Inferior parietal cortex (tissue), 1 donor: ENCODE results near the gene TRDN.
A peak's percentile ranks its signal among the peaks of the same experiment; 100 is the strongest.
"Not testable (repeated sequence)": the region's sequence is repeated elsewhere in the genome, so short reads cannot be mapped to it uniquely, and the experiment has no call there.

Source experiments
- DNase-seq: peaks from one replicate; pipeline ENCODE4 v3.0.0-alpha.2; 2016; ENCODE audit errors: extremely low spot score

TRDN gene

DNA sequence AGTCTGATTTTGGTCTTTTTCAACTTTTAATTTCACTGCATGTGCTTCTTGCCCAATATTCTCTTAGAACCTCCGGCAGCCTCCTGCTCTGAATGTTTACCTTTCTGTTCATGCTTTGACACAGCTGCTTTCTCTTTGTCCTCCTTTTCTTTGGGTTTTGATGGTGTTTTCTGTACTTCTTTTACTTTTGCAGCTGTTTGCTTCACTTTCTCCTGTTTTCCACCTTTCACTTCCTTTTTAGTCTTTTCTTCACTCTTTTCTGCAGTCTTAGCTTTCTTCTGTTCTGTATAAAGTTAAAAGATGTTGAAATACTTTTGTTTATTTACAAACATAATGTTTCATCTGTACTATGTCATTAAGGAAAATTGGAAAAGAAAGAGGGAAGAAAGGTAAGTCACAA, 133.1 kb downstream of the TRDN start:
- DNase-seq: no peak

DNA sequence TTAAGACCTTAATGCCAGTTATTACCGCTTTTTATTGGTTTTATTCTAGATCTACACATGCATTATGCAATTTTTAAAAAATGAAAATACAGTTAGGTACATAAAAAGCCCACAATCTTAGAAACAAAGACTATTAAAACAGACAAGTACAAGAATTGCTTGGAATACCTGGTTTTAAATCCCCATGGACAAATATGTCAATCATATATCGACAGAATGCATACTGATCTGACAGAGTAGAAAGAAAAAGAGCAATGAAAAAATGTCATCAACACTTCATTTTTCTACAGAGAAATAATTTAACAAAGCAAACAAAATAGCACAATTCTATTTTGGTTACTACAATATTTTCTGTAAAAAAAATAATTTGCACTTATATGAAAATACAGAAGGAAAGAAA, 139.7 kb downstream of the TRDN start:
- no peak for DNase-seq

DNA sequence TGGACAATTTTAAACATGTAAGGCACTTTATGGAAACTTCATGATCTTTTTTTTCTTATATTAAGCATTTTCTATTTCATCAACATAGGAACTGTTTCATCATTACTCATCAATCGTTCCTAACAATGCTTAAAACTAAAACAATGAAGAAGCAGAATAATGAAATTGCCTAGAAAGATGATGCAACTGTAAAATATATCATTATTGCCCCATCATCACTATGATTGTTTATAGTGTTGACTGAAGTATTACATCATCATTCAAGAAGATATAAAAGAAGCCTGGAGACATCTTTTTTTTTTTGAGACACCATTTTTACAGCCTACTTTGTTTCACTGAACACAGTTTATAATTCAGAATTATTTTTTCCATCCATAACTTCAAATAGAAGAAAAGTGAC, 147.2 kb downstream of the TRDN start:
- DNase-seq: no peak

DNA sequence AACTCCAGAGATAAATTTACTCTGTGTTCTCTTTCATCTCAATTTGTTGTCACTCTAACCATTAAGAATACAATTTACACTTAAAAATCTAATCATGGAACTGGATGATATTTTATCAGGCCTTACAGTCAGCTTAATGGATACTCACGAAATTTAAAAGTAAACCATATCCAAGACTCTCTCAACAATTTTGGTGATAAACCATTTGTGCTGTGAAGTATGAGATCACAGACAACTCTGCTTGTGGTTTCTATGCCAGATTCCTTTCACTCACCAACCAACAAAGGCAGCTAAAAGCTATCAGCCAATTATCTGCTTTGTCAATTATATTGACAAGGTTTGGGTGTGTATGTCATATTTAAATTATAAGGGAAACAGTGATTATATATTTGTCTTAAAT, 155.8 kb downstream of the TRDN start:
- DNase-seq: no peak

DNA sequence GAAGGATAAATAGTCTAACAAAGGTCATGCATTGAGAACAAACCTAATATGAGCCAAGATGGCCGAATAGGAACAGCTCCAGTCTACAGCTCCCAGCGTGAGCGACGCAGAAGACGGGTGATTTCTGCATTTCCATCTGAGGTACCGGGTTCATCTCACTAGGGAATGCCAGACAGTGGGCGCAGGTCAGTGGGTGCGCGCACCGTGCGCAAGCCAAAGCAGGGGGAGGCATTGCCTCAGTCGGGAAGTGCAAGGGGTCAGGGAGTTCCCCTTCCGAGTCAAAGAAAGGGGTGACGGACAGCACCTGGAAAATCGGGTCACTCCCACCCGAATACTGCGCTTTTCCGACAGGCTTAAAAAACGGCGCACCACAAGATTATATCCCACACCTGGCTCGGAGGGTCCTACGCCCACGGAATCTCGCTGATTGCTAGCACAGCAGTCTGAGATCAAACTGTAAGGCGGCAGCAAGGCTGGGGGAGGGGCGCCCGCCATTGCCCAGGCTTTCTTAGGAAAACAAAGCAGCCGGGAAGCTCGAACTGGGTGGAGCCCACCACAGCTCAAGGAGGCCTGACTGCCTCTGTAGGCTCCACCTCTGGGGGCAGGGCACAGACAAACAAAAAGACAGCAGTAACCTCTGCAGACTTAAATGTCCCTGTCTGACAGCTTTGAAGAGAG, 164.6 kb downstream of the TRDN start:
- not testable (repeated sequence) for DNase-seq

DNA sequence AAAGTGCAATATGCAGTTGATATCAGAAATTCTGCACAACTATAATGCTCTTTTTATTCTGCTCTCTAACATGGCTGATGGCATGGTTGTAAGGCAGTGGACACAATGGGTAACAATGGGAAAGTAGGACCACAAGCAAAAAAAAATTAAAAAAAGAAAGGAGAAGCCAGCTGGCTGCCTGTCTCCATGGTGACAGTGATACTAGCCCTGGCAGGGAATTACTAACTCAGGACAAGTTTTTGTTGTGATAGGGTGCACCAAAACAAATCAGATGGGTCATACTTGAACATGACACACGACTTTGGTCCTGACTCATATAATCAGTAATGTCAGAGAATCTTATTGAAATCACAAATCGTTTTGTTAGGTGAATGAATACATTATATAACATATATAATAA, 169.4 kb downstream of the TRDN start:
- no peak for DNase-seq

DNA sequence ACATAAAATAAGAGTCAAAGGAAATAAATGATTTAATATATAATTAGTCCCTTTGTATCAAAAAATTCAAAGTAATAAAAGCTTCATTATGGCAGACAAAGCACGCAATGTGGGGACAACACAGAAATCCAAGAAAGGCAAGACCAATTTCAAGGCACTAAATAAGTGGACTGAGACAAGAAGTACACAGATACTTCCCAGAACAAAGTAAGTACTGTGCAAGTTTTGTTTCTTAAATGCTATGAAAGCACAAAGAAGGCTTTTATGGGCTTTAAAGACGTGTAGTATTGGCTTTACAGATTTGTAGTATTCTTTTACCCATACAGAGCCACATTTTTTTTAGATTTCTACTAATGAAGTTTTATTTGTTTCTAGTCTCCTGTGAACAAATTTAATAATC, 174.6 kb downstream of the TRDN start:
- DNase-seq: no peak

DNA sequence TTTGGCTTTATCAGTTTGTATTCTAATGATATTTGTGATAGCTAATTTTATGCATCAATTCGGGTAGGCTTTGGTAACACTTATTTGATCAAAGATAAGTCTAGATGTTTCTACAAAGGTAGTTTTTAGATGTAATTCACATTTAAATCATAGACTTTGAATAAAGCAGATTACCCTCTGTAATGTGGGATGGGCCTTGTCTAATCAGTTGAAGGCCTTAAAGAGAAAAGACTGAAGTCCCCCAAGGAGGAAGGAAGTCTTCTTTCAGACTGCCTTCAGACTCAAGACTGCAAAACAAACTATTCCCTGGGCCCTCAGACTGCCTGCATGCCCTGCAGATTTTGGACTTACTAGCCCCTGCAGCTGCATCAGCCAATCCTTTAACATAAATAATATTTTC, 178.5 kb downstream of the TRDN start:
- no peak for DNase-seq

DNA sequence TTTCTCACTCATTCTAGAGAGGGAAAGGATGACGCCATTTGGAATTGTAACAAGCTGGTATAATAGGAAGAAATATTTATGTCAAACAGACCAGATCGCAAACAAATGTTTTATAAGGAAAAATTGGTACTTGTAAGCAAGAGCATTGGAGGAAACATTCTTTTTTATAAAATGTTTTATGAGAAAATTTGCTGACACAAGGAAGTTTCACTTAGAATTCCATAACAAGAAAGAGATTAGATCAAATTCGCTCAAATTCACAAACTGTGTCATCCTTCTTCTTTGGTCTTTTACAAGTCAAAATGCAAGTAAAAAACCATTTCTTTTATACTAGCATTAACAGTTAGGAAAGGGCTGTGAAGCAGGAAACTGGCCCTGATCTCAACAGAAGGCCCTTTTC, 179.9 kb downstream of the TRDN start:
- DNase-seq: no peak

DNA sequence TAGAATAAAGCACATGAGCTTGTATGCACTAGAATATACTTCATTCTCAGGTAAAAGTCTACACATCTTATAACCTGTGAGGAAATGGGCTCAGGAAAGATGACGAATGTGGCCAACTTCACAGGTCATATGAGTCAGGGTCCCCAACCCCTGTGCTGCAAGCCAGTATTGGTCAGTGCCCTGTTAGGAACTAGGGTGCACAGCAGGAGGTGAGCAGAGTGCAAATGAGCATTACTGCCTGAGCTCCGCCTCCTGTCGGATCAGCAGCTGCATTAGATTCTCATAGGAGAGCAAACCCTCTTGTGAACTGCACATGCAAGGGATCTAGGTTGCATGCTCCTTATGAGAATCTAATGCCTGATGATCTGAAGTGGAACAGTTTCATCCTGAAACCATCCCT, 182.3 kb downstream of the TRDN start:
- no peak for DNase-seq

DNA sequence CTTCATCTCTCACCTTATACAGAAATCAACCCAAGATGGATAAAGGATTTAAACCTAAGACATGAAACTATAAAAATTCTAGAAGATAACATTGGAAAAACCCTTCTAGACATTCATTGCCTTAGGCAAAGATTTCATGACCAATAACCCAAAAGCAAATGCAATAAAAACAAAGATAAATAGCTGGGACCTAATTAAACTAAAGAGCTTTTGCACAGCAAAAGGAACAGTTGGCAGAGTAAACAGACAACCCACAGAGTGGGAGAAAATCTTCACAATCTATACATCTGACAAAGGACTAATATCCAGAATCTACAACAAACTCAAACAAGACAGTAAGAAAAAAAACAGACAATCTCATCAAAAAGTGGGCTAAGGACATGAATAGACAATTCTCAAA, 183.7 kb downstream of the TRDN start:
- not testable (repeated sequence) for DNase-seq

DNA sequence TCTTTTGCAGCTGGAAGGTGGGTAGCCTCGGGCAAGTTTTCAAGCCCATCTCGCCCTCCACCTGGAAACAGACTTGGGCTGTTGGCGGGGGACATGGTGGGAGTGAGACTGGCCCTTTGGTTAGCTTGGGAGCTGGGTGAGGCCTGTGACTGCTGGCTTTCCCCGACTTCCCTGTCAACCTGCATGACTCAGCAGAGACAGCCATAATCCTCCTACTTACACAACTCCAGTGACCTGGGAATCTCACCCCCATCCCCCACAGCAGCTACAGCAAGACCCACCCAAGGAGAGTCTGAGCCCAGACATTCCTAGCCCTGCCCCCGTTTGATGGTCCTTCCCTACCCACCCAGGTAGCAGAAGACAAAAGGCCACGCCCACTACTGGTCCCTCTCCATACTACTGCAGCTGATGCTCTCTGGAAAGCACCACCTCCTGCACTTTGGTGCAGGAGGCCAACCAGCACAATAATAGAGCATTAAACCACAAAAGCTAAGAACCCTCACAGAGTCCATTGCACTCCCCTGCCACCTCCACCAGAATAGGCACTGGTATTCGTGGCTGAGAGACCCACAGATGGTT, 188.4 kb downstream of the TRDN start:
- DNase-seq: no peak

DNA sequence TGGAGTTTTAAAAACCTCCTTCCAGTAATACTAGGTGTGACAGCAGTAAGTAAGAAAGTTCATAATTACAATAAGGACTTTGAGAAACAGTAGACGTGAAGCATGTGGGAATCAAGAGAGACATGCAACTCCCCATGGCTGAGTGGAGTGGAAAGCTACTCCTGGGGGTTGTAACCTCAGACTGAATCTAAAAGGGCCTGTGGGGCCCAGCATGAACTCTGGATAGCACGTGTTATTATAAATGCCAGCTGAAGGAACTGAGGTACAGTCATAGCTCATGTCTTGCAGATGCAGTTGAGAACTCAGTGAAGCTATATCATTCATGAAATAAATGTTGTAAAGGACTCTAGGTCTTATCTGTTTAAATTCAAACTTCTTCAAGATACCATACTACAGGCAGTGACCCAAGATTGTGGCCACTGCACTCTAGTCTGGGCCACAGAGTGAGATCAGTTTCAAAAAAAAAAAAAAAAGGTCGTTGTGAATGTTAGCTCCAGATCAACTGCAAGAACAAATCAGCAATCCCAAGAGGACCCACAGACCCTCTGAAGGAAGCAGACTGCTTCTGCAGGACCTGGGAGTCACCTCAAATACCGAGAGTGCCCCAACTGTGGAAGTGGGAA, 189.3 kb downstream of the TRDN start:
- no peak for DNase-seq

DNA sequence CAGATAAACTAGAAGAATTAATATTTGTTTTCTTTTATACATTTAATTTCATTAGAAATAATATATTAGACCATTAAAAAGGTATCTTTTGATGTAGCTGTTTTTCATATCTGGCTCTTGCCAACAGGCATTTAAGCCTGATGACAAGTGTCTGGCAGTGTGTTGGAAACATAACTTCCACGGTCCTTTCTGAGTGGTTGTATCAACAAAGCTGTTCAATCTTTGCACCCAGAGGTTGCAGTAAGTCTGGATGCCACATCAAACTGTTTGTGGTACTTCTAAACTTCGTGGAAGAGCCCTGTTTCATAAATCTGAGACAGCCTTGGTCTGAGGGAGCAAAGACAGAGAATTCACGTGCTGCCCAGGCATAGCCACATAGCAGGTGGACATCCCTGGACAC, 197.4 kb downstream of the TRDN start:
- DNase-seq: no peak

DNA sequence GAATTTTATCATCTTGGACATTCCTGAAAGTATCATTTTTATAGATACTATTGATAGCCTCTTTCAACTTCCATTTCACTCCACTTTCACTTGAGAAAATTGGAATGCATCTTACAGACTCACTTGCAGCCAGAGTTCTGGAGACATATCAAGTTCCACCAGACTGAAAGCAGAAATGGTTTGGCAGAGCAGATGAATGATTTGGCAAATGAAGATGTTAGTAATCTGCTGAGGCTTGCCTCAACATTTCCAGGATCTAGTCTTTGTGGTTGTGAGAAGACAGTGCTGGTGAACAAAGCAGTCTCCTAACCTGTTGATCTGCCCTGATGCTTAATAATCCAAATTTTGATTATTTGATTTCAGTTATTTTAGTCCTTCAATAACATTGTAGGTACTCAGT, 202.6 kb downstream of the TRDN start:
- DNase-seq: no peak

DNA sequence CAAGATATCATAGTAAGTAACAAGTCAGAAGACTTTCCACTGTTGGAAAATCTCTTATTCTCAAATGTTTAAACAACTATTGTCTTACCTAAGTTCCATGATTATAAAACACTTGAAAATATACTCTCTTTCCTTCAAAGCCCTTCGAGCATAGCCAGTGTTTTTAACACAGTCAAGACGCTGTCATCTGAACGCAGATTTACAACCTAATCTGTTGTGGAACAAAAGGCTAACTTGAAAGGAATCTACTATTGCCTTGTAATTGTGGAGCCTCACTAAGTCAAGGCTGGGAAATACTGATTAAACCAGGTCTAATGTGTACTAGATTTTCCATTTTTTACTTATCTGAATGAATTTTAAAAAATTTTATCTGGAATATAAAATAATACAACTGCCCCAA, 205.8 kb downstream of the TRDN start:
- DNase-seq: no peak

DNA sequence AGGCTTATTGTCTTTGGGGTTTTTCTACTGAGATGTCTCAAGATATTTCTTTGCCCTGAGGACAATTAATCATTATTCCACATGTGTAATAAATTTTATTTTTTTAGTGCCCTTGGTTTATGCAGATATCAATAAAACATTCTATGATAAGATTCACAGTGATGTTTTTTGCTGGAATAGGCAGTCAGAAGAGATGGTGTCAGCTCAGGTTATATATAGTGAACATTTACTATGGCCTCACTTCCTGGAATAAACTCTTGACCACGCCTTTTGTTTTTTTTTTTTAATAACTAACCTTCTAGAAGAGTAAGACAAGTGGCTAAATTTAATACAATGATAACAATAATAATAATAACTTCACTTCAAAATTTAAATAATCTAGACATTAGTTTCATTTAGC, 209.7 kb downstream of the TRDN start:
- DNase-seq: no peak

DNA sequence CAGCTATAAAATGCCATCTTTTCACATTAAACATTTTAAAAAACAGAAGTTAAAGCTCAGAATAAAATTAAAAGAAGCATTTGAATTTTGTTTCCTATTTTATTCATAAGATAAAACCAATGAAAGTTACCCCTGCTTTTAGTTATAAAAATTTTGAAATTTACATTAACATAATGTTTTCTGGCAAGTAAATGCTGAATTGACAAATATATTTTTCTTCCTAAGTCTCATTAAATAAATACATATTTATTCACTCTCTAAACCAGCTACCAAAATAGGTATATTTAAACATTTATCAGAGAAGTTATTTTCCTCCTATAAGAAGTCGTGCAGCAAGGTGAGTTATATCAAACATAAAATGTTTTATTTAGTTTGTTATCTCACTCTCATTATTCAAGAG, 213.6 kb downstream of the TRDN start:
- no peak for DNase-seq

DNA sequence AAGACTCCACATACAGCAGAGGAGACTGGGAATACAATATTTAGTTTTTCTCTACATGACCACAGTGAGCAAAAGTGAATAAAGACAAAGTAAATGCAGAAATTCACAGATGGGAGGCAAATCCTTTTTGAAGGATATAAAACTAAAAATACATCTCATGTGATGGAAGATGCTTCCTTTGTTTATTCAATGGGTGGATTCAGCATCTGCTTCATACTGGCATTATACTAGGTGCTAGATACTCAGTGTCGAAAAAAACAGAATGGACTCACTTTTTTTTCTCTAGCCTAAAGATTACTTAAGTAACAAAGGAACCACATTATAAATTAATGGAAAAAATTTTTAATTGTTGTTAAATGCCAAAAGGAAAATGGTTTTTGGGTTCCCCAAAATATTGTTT, 216.2 kb downstream of the TRDN start:
- DNase-seq: no peak

DNA sequence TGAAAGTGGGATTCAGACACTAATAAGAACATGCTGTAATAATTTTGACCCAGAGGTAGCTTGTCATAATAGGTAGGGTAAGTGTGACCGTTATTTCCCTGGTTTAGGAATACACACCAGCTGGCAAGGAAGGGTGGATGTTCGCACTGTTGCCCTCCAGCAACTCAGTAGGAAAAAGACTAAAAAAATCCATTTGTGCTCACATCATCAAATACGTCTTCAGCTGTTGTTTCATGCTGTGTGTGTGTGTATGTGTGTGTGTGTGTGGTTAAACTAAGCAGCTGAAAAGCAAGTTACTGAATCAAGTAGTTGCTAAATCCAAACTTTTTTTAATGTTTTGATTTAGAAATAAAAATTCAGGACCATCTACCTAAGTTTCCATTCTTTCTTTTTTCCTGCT, 218.7 kb downstream of the TRDN start:
- DNase-seq: no peak

DNA sequence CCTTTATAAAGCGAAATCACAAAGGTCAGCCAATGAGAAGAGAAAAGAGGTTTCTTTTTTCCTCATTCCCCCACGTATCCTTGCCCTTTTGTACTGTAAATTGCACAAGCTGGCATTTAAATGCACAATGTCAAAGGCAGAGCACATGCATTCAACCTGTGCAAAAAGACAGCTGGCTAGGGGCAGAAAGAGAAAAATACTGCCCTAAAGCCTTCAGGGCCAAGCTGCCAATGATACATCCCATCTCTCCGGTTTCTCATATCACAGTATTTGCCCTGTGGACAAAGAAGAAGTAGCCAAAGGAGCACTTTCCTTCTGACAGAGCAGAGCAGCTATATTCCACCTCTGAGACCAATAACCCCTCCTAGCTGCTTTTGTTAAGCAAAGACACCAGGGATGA, 219.2 kb downstream of the TRDN start:
- DNase-seq: no peak

DNA sequence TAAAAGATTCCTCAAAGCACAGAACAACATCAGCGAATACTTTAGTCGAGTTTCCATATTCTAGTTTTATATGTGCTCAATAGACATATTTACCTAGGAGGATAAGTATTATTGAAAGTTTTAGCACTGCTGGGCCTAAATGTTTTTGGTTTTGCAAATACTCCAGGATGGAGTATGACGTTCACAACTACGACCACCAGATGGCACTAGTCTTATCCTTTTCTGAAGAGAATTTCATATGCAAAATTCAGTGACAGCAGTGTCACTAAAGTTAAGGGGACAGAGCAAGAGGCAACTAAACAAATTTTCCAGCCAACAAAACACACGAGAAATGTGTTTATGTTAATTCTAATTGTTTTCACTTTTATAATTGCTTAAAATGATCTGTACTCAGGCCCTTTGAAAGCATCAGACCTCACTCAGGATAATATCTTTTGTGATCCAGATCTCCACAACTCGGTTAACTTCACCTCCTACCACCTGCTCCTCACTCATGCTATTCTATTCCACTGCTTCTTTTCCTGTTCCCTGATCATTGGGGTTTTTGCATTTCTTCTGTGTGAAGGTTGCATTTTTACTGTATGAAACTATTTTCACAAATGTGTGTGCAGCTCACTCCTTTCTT, 220.8 kb downstream of the TRDN start:
- peak; percentile 86 for DNase-seq

DNA sequence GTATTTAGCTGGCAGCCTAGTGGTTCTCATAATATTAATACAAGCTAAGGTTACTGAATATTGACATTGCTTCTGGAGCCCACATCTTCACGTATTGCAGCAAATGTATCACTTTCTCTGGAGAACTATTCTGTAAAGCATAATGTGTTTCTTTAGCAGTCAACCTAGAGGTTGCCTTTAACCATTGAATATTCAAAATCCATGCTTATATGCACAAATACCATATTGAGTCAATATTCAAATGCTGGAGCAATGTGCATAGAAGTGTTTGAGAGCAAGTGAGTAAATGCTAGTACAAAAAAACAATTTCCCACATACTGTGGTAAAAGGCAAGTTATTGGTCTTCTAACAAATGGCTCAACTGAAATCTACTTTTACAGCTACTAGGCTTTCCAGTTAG, 231.8 kb downstream of the TRDN start:
- DNase-seq: no peak
